HCT116 (cell line): ENCODE results near the gene NUDT14. TPM values are rescaled to one million over a fixed set of nuclear protein-coding genes. Genes with fewer than 3 reads are reported as not detected.
A peak's percentile ranks its signal among the peaks of the same experiment; 100 is the strongest.

Experiments used
- ATAC-seq: fragments of 200-7000 bp; cut with Tn5 transposase; 2 replicates; pipeline ENCODE4 v1.9.1; 2020; ENCODE audit warnings: mild to moderate bottlenecking, moderate library complexity
- BruUV-seq: library from RNA; stranded (reverse); fragments of 400-500 nt; replicated peaks from 2 replicates; lab custom pipeline; 2021; lab: Mats Ljungman, UMichigan
- CTCF ChIA-PET: fragments of 300-600 bp; sonication (Branson Sonifier 250); formaldehyde crosslinking; loops from one replicate; lab custom pipeline; 2021; ENCODE audit warnings: antibody characterized with exemption; lab: Charles Lee
- POLR2A ChIA-PET: fragments of 300-600, 350-600 bp; sonication (Branson Sonifier 250); formaldehyde crosslinking; loops from one replicate; lab custom pipeline; 2021; ENCODE audit warnings: antibody characterized with exemption; lab: Charles Lee
- RAD21 ChIA-PET, 2 experiments: fragments of 300-600 bp; sonication (Branson Sonifier 250); formaldehyde crosslinking; loops; one replicate each; lab custom pipeline; 2023; ENCODE audit warnings: low total read pairs in 2 of 2; ENCODE audit not compliant: uncharacterized antibody in 2 of 2, unreplicated experiment in 2 of 2, low non-redundant PET in 1 of 2; lab: Charles Lee
- DNase-seq: peaks from one replicate; pipeline ENCODE4 v3.0.0-alpha.2; 2010; ENCODE audit warnings: low read depth, low spot score
- H2AFZ ChIP-seq: fragments of 200-600 bp; shearing (Covaris generic), sonication (generic); 2 replicates; pipeline ENCODE4 v1.6.1; 2017; ENCODE audit warnings: low read depth, mixed run types, mixed read lengths, antibody characterized with exemption, low read length; ENCODE audit not compliant: poor library complexity, severe bottlenecking
- H3K27ac ChIP-seq: 2 replicates; pipeline ENCODE4 v1.5.1; 2012; ENCODE audit warnings: low read depth, low read length
- H3K27me3 ChIP-seq: fragments of 200-600 bp; sonication (generic); 2 replicates; pipeline ENCODE4 v1.6.1; 2016; ENCODE audit warnings: mixed run types, low read length, mixed read lengths; ENCODE audit not compliant: insufficient read depth
- H3K36me3 ChIP-seq, 2 experiments: fragments of 200-500 bp in 1 of 2; fragments of 200-600 bp in 1 of 2; sonication (Bioruptor generic) in 1 of 2; sonication (generic) in 1 of 2; 2 replicates each; pipeline versions ENCODE4 v1.5.1 to v1.6.1; 2014 to 2016; ENCODE audit warnings: low read length in 2 of 2, inconsistent platforms in 1 of 2, mixed read lengths in 1 of 2, mixed run types in 1 of 2; ENCODE audit not compliant: insufficient read depth in 2 of 2, control insufficient read depth in 1 of 2
- H3K4me1 ChIP-seq, 2 experiments: fragments of 200-600 bp in 1 of 2; sonication (generic) in 1 of 2; 2 replicates each; pipeline versions ENCODE4 v1.5.1 to v1.6.1; 2012 to 2017; ENCODE audit warnings: low read length in 2 of 2, inconsistent platforms in 1 of 2, mild to moderate bottlenecking in 1 of 2, mixed read lengths in 1 of 2, mixed run types in 1 of 2, moderate library complexity in 1 of 2; ENCODE audit not compliant: insufficient read depth in 2 of 2, control insufficient read depth in 1 of 2
- H3K4me2 ChIP-seq: fragments of 200-600 bp; sonication (generic); 2 replicates; pipeline ENCODE4 v1.6.1; 2017; ENCODE audit warnings: mixed run types, low read length, mixed read lengths
- H3K4me3 ChIP-seq, 2 experiments: fragments of 200-600 bp in 1 of 2; sonication (generic) in 1 of 2; replicated peaks in 1 of 2; 2 replicates each; pipeline ENCODE4 v1.5.1; 2011 to 2016; ENCODE audit warnings: low read length in 2 of 2, control low read depth in 1 of 2, low read depth in 1 of 2, mild to moderate bottlenecking in 1 of 2, mixed read lengths in 1 of 2, mixed run types in 1 of 2
- H3K79me2 ChIP-seq: fragments of 200-600 bp; sonication (generic); 2 replicates; pipeline ENCODE4 v1.6.1; 2017; ENCODE audit warnings: mild to moderate bottlenecking, mixed run types, low read length, moderate library complexity, mixed read lengths; ENCODE audit not compliant: insufficient read depth
- H3K9ac ChIP-seq: fragments of 200-600 bp; sonication (generic); 2 replicates; pipeline ENCODE4 v1.6.1; 2016; ENCODE audit warnings: low read length, mixed read lengths
- H3K9me2 ChIP-seq: fragments of 200-600 bp; sonication (generic), shearing (Covaris generic); 2 replicates; pipeline ENCODE4 v1.6.1; 2017; ENCODE audit warnings: mixed run types, mild to moderate bottlenecking, moderate library complexity; ENCODE audit not compliant: insufficient read depth
- H3K9me3 ChIP-seq, 2 experiments: fragments of 200-500 bp in 1 of 2; fragments of 200-600 bp in 1 of 2; sonication (Bioruptor generic) in 1 of 2; sonication (generic) in 1 of 2; 2 replicates each; pipeline ENCODE4 v1.6.1; 2014 to 2017; ENCODE audit warnings: low read length in 2 of 2, mixed read lengths in 2 of 2, inconsistent platforms in 1 of 2, low read depth in 1 of 2, mild to moderate bottlenecking in 1 of 2, mixed run types in 1 of 2, moderate library complexity in 1 of 2; ENCODE audit not compliant: control insufficient read depth in 1 of 2, insufficient read depth in 1 of 2
- H4K20me1 ChIP-seq: fragments of 200-600 bp; sonication (generic), shearing (Covaris generic); 2 replicates; pipeline ENCODE4 v1.6.1; 2017; ENCODE audit warnings: mixed run types, mild to moderate bottlenecking, moderate library complexity; ENCODE audit not compliant: insufficient read depth
- EZH2phosphoT487 ChIP-seq: fragments of 200-600 bp; IDR thresholded peaks from 2 replicates; pipeline ENCODE4 v1.6.1; 2018; ENCODE audit warnings: antibody characterized with exemption, borderline replicate concordance
- POLR2A ChIP-seq: IDR thresholded peaks from 2 replicates; pipeline ENCODE4 v1.7.0; 2011; ENCODE audit warnings: borderline replicate concordance; ENCODE audit not compliant: insufficient read depth, insufficient read length; ENCODE audit errors: extremely low read depth
- intact Hi-C: fragments of 100-400 bp; cut with micrococcal nuclease; formaldehyde crosslinking; loops from 2 replicates; pipeline ENCODE4 v1.10.0; 2022
- total RNA-seq: library from RNA; stranded (reverse); gene quantifications from one replicate; pipeline ENCODE4 v1.2.1, GENCODE V29; 2021; ENCODE audit not compliant: unreplicated experiment

Gene NUDT14
- total RNA-seq, 1 experiment from 2014 or later = 56.1 TPM

DNA sequence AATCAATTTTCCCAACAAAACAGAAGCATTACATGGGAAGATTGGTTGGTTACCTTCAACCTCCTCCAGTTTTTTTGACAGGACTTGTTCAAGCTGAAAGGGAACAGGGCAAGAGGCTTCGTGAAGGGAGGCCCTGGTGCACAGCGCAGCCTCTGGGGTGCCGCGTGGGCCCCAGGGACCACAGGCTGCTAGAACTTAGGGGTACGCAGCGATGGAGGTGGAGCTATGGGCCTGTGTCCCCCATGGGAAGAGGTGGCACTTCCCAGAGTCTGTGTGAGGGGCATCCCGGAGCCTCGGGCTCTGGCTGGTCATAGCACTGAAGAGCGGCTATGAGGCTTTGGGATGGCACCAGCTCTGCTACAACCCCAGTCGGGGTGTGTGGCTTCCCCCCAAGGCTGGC, 45.1 kb upstream of the NUDT14 start:
- intact Hi-C loops = no loop called here
- TF ChIP-seq POLR2A = no peak
- no peaks in the 10 kb centered on the region for H3K9me2 ChIP-seq
- H3K4me2 ChIP-seq = no peak overlapping the region
- H3K9me3 ChIP-seq = no peaks in the 10 kb centered on the region
- no peaks in the 10 kb centered on the region for H3K79me2 ChIP-seq
- ChIA-PET RAD21 (no interaction called here), CTCF (no interaction called here), POLR2A (no interaction called here)
- DNase-seq (no peak), ATAC-seq (no peak)
- H3K9ac ChIP-seq = no peak overlapping the region
- H3K27ac ChIP-seq = no peak overlapping the region
- no peaks in the 10 kb centered on the region for H4K20me1 ChIP-seq
- H3K36me3 ChIP-seq = peaks cover 5 to 7% of the 10 kb centered on the region in 2 experiments; a peak in 3 of 4 replicates
- H3K4me3 ChIP-seq = no peak overlapping the region
- H3K27me3 ChIP-seq = no peaks in the 10 kb centered on the region
- H2AFZ ChIP-seq = no peak overlapping the region
- no peaks in the 10 kb centered on the region for H3K4me1 ChIP-seq
- BruUV-seq = no TSS peak

DNA sequence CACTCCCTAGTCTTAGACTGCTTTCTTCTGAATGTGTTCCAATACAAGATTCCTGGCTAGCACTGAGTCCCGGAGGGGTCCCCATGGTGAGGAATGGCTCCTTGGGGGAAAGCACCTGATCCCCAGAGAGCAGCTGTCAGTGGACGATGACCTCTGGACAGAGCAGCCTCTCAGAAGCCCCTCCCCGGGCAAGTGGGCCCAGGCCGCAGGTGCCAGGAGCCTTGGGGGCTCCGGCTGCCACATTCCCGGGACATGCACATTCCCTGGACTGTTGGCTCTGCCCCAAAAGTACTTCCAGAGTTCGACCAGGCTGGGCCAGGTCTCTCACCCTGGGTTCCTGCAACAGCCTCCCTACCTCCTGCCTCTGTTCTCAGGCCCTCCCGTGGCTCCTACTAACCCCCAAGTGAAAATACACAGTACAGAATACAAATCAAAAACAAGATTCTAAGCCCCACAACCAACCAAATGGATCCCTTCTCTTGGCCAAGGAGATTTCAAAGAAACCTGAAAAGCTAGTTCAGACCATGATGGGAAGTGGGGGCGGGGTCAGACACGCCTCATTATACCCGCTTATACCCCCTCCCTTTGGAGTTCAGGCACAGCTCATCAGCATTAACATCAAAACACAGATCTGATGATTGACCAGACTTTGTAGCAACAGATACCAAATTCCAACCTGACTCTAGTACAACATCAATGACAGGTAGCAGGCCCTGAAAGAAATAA, 43.9 kb upstream of the NUDT14 start:
- no peak for ATAC-seq
- CTCF ChIA-PET = no interaction called here
- TSS peak; percentile 39 for BruUV-seq

More for the DNA sequence above, 43.9 kb upstream of the NUDT14 start:
- Histone ChIP-seq H3K4me3 (no peak overlapping the region), H3K36me3 (peaks cover 5 to 9% of the 10 kb centered on the region in 2 experiments; a peak in 3 of 4 replicates), H4K20me1 (no peaks in the 10 kb centered on the region), H3K4me2 (no peak overlapping the region), H3K27ac (no peak overlapping the region), H3K27me3 (no peaks in the 10 kb centered on the region), H3K9me2 (no peaks in the 10 kb centered on the region), H3K9me3 (no peaks in the 10 kb centered on the region), H3K9ac (no peak overlapping the region), H3K79me2 (no peaks in the 10 kb centered on the region), H3K4me1 (no peaks in the 10 kb centered on the region), H2AFZ (no peak overlapping the region)
- ChIA-PET RAD21 (no interaction called here), POLR2A (no interaction called here)
- no peak for DNase-seq
- TF ChIP-seq EZH2phosphoT487 = no peak
- intact Hi-C loops = no loop called here
